ENCODE measurements around the gene POLR1G. TPM values are rescaled to one million over a fixed set of nuclear protein-coding genes. Genes with fewer than 3 reads are reported as not detected.

POLR1G gene
- total RNA-seq: 1 to 10 TPM; 6.6 to 8.9 TPM

- Histone ChIP-seq H3K36me3 (no peaks in the 10 kb centered on the region), H3K27me3 (replicated peaks; ENCODE audit: insufficient read depth) (no peaks in the 10 kb centered on the region), H3K4me1 (replicated peaks) (peaks cover 9% of the 10 kb centered on the region), H3K4me3 (peak within 1 kb of the TSS; percentile 53 to 60), H3K9me3 (no peaks in the 10 kb centered on the region), H3K27ac (peak within 1 kb of the TSS; percentile 90 to 96)
- peak; percentile 75 for DNase-seq (ENCODE audit: low spot score)
- TF ChIP-seq POLR2AphosphoS5 (IDR thresholded peaks at IDR 0.05) (peak; percentile 83), POLR2A (IDR thresholded peaks at IDR 0.05) (peak; percentile 4), CTCF (IDR thresholded peaks at IDR 0.05) (peak in 2 of 4 experiments; percentile 26 to 48)
- intact Hi-C loops (cut with DNase I): no loop called here
- under 1% methylated on average over 51 of the region's 51 CpGs for WGBS
Measured at GRCh38 chr19:45406226-45407090, at the start of gene POLR1G. Gene POLR1G (plus strand): TSS chr19:45406644. CDS start chr19:45406697, 53 bp downstream.

GRCh38 chr19:45356760-45357444 lies 49.5 kb upstream of the POLR1G start:
- Histone ChIP-seq H3K27me3 (replicated peaks; ENCODE audit: insufficient read depth) (no peaks in the 10 kb centered on the region), H3K4me3 (no peak overlapping the region), H3K4me1 (replicated peaks) (no peaks in the 10 kb centered on the region), H3K36me3 (no peaks in the 10 kb centered on the region), H3K27ac (no peak overlapping the region), H3K9me3 (no peaks in the 10 kb centered on the region)
- DNase-seq (ENCODE audit: low spot score): no peak
- intact Hi-C loops (cut with DNase I): no loop called here
- TF ChIP-seq POLR2AphosphoS5 (IDR thresholded peaks at IDR 0.05) (no peak), CTCF (IDR thresholded peaks at IDR 0.05) (no peak)
- WGBS: 89% methylated on average over 20 of the region's 20 CpGs

GRCh38 chr19:45357445-45357783 lies 49.0 kb upstream of the POLR1G start:
- Histone ChIP-seq H3K4me1 (replicated peaks) (no peaks in the 10 kb centered on the region), H3K4me3 (no peak overlapping the region), H3K36me3 (no peaks in the 10 kb centered on the region), H3K9me3 (no peaks in the 10 kb centered on the region), H3K27me3 (replicated peaks; ENCODE audit: insufficient read depth) (no peaks in the 10 kb centered on the region), H3K27ac (no peak overlapping the region)
- intact Hi-C loops (cut with DNase I): no loop called here
- no peak for DNase-seq (ENCODE audit: low spot score)
- TF ChIP-seq POLR2A (IDR thresholded peaks at IDR 0.05) (no peak), CTCF (IDR thresholded peaks at IDR 0.05) (no peak), POLR2AphosphoS5 (IDR thresholded peaks at IDR 0.05) (no peak)
- 91% methylated on average over 11 of the region's 11 CpGs for WGBS

- WGBS: 94% methylated on average over 12 of the region's 12 CpGs
- H3K36me3 ChIP-seq: no peaks in the 10 kb centered on the region
- H3K4me1 ChIP-seq (replicated peaks): no peaks in the 10 kb centered on the region
- no peaks in the 10 kb centered on the region for H3K9me3 ChIP-seq
- H3K27me3 ChIP-seq (replicated peaks; ENCODE audit: insufficient read depth): no peaks in the 10 kb centered on the region
- no peak overlapping the region for H3K27ac ChIP-seq
- no peak for DNase-seq (ENCODE audit: low spot score)
- intact Hi-C loops (cut with DNase I): no loop called here
- H3K4me3 ChIP-seq: no peak overlapping the region
- TF ChIP-seq POLR2AphosphoS5 (IDR thresholded peaks at IDR 0.05) (no peak), CTCF (IDR thresholded peaks at IDR 0.05) (no peak), POLR2A (IDR thresholded peaks at IDR 0.05) (no peak)
Measured at GRCh38 chr19:45358213-45358792, 48.1 kb upstream of the POLR1G start.

Data from prostate gland (tissue), 2 donors.